ENCODE data around the gene CD99.

GRCh38 chrX:2689773-2690666, 1.1 kb upstream of the CD99 start:
- TF ChIP-seq CTCF (IDR thresholded peaks at IDR 0.05; ENCODE audit: insufficient read depth, low read length, poor library complexity, severe bottlenecking) (no peak), EZH2phosphoT487 (conservative IDR thresholded peaks at IDR 0.05; ENCODE audit: low read length) (no peak)

Data from SU-DHL-6 (cell line).